Measurements from ENCODE around the gene LTBP2.
A peak's percentile ranks its signal among the peaks of the same experiment; 100 is the strongest.

LTBP2 gene

DNA sequence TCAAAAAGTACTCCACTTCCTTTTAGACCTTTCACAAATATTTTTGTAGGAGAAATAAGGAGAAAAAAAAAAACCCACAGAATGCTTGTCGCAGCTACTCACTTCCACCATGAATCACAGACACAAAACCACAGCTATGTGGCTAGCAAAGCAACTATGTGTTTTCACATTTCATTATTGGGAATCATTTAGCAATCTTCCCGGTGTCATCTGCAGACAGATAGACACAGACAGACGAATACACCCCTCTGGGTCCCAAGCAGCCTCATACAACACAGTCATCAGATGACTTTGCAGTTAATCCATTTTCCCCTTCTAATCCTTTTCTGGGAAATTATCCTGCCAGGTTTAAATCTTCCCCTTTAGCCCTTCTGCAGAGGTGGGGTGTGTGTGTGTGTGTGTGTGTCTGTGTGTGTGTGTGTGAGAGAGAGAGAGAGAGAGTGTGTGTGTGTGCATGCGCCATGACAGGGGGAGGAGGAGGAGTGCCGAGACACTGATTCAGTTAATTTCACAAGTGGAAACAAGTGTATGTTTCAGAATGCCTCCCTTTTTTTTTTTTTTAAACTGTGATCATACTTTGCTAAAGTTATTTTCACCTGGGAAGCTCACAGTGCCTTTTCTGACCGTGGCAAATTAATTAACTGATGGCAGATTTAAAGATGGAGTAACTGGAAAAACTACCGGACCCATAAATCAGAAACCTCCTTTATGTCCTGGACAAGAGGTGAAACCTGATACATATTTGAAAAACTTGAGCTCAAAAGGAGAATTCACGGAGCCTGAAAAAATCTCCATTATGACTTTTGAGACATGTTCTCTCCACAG lies 39.9 kb downstream of the LTBP2 start (continued):
- TF ChIP-seq SP2 (tag by site-specific recombination; IDR thresholded peaks at IDR 0.05) (no peak; the same call in 1 of the 2 replicates), MZF1 (tag by site-specific recombination; IDR thresholded peaks at IDR 0.05; ENCODE audit: borderline replicate concordance) (peak; percentile 57; the same call in 1 of the 2 replicates), ZFP69B (tag by site-specific recombination; IDR thresholded peaks at IDR 0.05) (peak; percentile 76; the same call in 1 of the 2 replicates), ZNF561 (tag by site-specific recombination; IDR thresholded peaks at IDR 0.05; ENCODE audit: borderline replicate concordance) (peak; percentile 70), ZNF2 (tag by site-specific recombination; IDR thresholded peaks at IDR 0.05) (no peak), ZNF121 (tag by site-specific recombination; IDR thresholded peaks at IDR 0.05) (no peak), ZNF629 (tag by site-specific recombination; IDR thresholded peaks at IDR 0.05) (no peak; the same call in 1 of the 2 replicates), ZNF76 (tag by site-specific recombination; IDR thresholded peaks at IDR 0.05; ENCODE audit: borderline replicate concordance, low read depth) (0 out of 2 replicates have a peak, but pooled peaks have one; percentile 22), ZNF274 (IDR thresholded peaks at IDR 0.05; ENCODE audit: low read length) (no peak), ZNF274 (tag by site-specific recombination; IDR thresholded peaks at IDR 0.05; ENCODE audit: borderline replicate concordance) (no peak), ZNF248 (tag by site-specific recombination; IDR thresholded peaks at IDR 0.05) (0 out of 2 replicates have a peak, but pooled peaks have one; percentile 73), ZNF174 (tag by site-specific recombination; IDR thresholded peaks at IDR 0.05) (no peak), ZNF843 (tag by site-specific recombination; IDR thresholded peaks at IDR 0.05) (0 out of 2 replicates have a peak, but pooled peaks have one; percentile 33), GLI2 (tag by site-specific recombination; IDR thresholded peaks at IDR 0.05; ENCODE audit: borderline replicate concordance, low read depth) (no peak), ZNF239 (tag by site-specific recombination; IDR thresholded peaks at IDR 0.05) (no peak), GLIS1 (tag by site-specific recombination; IDR thresholded peaks at IDR 0.05) (peak; percentile 15; the same call in 1 of the 2 replicates), ZNF354C (tag by site-specific recombination; IDR thresholded peaks at IDR 0.05; ENCODE audit: borderline replicate concordance, low read depth) (no peak), KLF10 (tag by site-specific recombination; IDR thresholded peaks at IDR 0.05) (no peak), ZNF335 (tag by site-specific recombination; conservative IDR thresholded peaks at IDR 0.05) (peak; percentile 63), ZNF658 (tag by site-specific recombination; IDR thresholded peaks at IDR 0.05) (no peak), ZNF621 (tag by site-specific recombination; IDR thresholded peaks at IDR 0.05) (no peak), ZNF132 (tag by site-specific recombination; IDR thresholded peaks at IDR 0.05; ENCODE audit: borderline replicate concordance) (no peak), GFI1B (tag by site-specific recombination; IDR thresholded peaks at IDR 0.05) (peak; percentile 93), ZNF654 (tag by site-specific recombination; IDR thresholded peaks at IDR 0.05; ENCODE audit: low read depth) (no peak)
- TF ChIP-seq, protein P1, sequence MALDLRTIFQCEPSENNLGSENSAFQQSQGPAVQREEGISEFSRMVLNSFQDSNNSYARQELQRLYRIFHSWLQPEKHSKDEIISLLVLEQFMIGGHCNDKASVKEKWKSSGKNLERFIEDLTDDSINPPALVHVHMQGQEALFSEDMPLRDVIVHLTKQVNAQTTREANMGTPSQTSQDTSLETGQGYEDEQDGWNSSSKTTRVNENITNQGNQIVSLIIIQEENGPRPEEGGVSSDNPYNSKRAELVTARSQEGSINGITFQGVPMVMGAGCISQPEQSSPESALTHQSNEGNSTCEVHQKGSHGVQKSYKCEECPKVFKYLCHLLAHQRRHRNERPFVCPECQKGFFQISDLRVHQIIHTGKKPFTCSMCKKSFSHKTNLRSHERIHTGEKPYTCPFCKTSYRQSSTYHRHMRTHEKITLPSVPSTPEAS (tag by site-specific recombination; IDR thresholded peaks at IDR 0.05) = peak; percentile 99
- TF ChIP-seq, protein P2, sequence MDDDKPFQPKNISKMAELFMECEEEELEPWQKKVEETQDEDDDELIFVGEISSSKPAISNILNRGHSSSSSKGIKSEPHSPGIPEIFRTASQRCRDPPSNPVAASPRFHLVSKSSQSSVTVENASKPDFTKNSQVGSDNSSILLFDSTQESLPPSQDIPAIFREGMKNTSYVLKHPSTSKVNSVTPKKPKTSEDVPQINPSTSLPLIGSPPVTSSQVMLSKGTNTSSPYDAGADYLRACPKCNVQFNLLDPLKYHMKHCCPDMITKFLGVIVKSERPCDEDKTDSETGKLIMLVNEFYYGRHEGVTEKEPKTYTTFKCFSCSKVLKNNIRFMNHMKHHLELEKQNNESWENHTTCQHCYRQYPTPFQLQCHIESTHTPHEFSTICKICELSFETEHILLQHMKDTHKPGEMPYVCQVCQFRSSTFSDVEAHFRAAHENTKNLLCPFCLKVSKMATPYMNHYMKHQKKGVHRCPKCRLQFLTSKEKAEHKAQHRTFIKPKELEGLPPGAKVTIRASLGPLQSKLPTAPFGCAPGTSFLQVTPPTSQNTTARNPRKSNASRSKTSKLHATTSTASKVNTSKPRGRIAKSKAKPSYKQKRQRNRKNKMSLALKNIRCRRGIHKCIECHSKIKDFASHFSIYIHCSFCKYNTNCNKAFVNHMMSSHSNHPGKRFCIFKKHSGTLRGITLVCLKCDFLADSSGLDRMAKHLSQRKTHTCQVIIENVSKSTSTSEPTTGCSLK (tag by site-specific recombination; IDR thresholded peaks at IDR 0.05) = no peak
- TF ChIP-seq, protein P3, sequence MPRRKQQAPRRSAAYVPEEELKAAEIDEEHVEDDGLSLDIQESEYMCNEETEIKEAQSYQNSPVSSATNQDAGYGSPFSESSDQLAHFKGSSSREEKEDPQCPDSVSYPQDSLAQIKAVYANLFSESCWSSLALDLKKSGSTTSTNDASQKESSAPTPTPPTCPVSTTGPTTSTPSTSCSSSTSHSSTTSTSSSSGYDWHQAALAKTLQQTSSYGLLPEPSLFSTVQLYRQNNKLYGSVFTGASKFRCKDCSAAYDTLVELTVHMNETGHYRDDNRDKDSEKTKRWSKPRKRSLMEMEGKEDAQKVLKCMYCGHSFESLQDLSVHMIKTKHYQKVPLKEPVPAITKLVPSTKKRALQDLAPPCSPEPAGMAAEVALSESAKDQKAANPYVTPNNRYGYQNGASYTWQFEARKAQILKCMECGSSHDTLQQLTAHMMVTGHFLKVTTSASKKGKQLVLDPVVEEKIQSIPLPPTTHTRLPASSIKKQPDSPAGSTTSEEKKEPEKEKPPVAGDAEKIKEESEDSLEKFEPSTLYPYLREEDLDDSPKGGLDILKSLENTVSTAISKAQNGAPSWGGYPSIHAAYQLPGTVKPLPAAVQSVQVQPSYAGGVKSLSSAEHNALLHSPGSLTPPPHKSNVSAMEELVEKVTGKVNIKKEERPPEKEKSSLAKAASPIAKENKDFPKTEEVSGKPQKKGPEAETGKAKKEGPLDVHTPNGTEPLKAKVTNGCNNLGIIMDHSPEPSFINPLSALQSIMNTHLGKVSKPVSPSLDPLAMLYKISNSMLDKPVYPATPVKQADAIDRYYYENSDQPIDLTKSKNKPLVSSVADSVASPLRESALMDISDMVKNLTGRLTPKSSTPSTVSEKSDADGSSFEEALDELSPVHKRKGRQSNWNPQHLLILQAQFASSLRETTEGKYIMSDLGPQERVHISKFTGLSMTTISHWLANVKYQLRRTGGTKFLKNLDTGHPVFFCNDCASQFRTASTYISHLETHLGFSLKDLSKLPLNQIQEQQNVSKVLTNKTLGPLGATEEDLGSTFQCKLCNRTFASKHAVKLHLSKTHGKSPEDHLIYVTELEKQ (tag by site-specific recombination; IDR thresholded peaks at IDR 0.05; ENCODE audit: borderline replicate concordance) = no peak
- TF ChIP-seq, protein P4, sequence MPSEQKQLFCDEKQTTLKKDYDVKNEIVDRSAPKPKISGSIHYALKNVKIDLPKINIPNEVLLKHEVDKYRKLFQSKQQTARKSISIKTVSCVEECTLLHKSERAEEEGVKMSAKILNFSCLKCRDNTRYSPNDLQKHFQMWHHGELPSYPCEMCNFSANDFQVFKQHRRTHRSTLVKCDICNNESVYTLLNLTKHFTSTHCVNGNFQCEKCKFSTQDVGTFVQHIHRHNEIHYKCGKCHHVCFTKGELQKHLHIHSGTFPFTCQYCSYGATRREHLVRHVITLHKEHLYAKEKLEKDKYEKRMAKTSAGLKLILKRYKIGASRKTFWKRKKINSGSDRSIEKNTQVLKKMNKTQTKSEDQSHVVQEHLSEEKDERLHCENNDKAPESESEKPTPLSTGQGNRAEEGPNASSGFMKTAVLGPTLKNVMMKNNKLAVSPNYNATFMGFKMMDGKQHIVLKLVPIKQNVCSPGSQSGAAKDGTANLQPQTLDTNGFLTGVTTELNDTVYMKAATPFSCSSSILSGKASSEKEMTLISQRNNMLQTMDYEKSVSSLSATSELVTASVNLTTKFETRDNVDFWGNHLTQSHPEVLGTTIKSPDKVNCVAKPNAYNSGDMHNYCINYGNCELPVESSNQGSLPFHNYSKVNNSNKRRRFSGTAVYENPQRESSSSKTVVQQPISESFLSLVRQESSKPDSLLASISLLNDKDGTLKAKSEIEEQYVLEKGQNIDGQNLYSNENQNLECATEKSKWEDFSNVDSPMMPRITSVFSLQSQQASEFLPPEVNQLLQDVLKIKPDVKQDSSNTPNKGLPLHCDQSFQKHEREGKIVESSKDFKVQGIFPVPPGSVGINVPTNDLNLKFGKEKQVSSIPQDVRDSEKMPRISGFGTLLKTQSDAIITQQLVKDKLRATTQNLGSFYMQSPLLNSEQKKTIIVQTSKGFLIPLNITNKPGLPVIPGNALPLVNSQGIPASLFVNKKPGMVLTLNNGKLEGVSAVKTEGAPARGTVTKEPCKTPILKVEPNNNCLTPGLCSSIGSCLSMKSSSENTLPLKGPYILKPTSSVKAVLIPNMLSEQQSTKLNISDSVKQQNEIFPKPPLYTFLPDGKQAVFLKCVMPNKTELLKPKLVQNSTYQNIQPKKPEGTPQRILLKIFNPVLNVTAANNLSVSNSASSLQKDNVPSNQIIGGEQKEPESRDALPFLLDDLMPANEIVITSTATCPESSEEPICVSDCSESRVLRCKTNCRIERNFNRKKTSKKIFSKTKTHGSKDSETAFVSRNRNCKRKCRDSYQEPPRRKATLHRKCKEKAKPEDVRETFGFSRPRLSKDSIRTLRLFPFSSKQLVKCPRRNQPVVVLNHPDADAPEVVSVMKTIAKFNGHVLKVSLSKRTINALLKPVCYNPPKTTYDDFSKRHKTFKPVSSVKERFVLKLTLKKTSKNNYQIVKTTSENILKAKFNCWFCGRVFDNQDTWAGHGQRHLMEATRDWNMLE (tag by site-specific recombination; conservative IDR thresholded peaks at IDR 0.05; ENCODE audit: low read depth) = peak; percentile 29; the same call in 1 of the 2 replicates
